GM18870 (cell line): ENCODE data around the gene UQCRQ.

Experiments used
- ATAC-seq: cut with Tn5 transposase; IDR thresholded peaks from one replicate; pipeline ENCODE4 v1.9.1; 2021; ENCODE audit warnings: moderate library complexity; ENCODE audit not compliant: unreplicated experiment

Gene UQCRQ

GRCh38 chr5:132866342-132867045 lies at the start of gene UQCRQ, which contains the start of gene GDF9:
Gene UQCRQ (plus strand): TSS chr5:132866642. CDS start chr5:132866882, 240 bp downstream.
Gene GDF9 (minus strand): TSS chr5:132866469. CDS start chr5:132864533, 1,936 bp downstream.
- peak; percentile 98 for ATAC-seq

- no peak for ATAC-seq
Measured at GRCh38 chr5:132817011-132817410, 49.4 kb upstream of the UQCRQ start.

- no peak for ATAC-seq
Measured at GRCh38 chr5:132819468-132819867, 47.0 kb upstream of the UQCRQ start.

GRCh38 chr5:132820162-132820754 lies 46.2 kb upstream of the UQCRQ start:
- ATAC-seq: peak; percentile 70

- ATAC-seq: no peak
Measured at GRCh38 chr5:132821350-132821749, 45.1 kb upstream of the UQCRQ start.

- no peak for ATAC-seq
Measured at GRCh38 chr5:132821791-132822190, 44.7 kb upstream of the UQCRQ start.

- ATAC-seq: no peak
Measured at GRCh38 chr5:132822650-132823480, 43.6 kb upstream of the UQCRQ start.

- no peak for ATAC-seq
Measured at GRCh38 chr5:132823481-132824050, 42.9 kb upstream of the UQCRQ start.

- ATAC-seq: no peak
Measured at GRCh38 chr5:132824426-132824825, 42.0 kb upstream of the UQCRQ start.

GRCh38 chr5:132825033-132825833 lies 41.2 kb upstream of the UQCRQ start:
- no peak for ATAC-seq

- no peak for ATAC-seq
Measured at GRCh38 chr5:132825834-132826391, 40.5 kb upstream of the UQCRQ start.

- ATAC-seq: no peak
Measured at GRCh38 chr5:132826424-132827082, 39.9 kb upstream of the UQCRQ start.

- no peak for ATAC-seq
Measured at GRCh38 chr5:132827943-132828673, 38.3 kb upstream of the UQCRQ start.

- no peak for ATAC-seq
Measured at GRCh38 chr5:132828846-132829494, 37.5 kb upstream of the UQCRQ start.

- peak; percentile 67 for ATAC-seq
Measured at GRCh38 chr5:132829742-132830435, 36.6 kb upstream of the UQCRQ start.

GRCh38 chr5:132830436-132831094 lies 35.9 kb upstream of the UQCRQ start, which contains the start of gene SHROOM1:
Gene SHROOM1 (minus strand): TSS chr5:132830647. CDS start chr5:132826140, 4,507 bp downstream.
- ATAC-seq: no peak
